Cardiac muscle cell (in vitro differentiated cells and primary cell): ENCODE data around the gene CRYGA. TPM values are rescaled to one million over a fixed set of nuclear protein-coding genes. Genes with fewer than 3 reads are reported as not detected.

Experiments
- DNase-seq, 2 donors: peaks; one replicate each; pipeline versions ENCODE4 v3.0.0 to v3.0.0-alpha.2; 2010 to 2017; ENCODE audit warnings: low read depth in 1 of 2, low spot score in 1 of 2
- H3K27ac ChIP-seq: fragments of 200-600 bp; sonication (generic); 2 replicates; pipeline ENCODE4 v1.5.1; 2016
- H3K27me3 ChIP-seq: fragments of 200-600 bp; sonication (generic); 2 replicates; pipeline ENCODE4 v1.6.0; 2016; ENCODE audit warnings: control low read depth
- H3K36me3 ChIP-seq: fragments of 200-600 bp; sonication (generic); 2 replicates; pipeline ENCODE4 v1.5.1; 2016; ENCODE audit warnings: control low read depth
- H3K4me1 ChIP-seq: fragments of 200-600 bp; sonication (generic); 2 replicates; pipeline ENCODE4 v1.8.1; 2017; ENCODE audit warnings: low read depth, mild to moderate bottlenecking, mixed run types
- H3K4me3 ChIP-seq: fragments of 200-600 bp; sonication (generic); 2 replicates; pipeline ENCODE4 v1.5.1; 2016; ENCODE audit warnings: mild to moderate bottlenecking
- H3K9me3 ChIP-seq: fragments of 200-600 bp; sonication (generic); 2 replicates; pipeline ENCODE4 v1.5.1; 2017; ENCODE audit warnings: low read depth, mild to moderate bottlenecking, control low read depth
- CTCF ChIP-seq: IDR thresholded peaks from 2 replicates; pipeline ENCODE4 v1.5.1; 2012; ENCODE audit warnings: low read depth, mild to moderate bottlenecking, low read length
- polyA plus RNA-seq: library from polyadenylated mRNA; unstranded; fragments of >200 nt; fragmentation: Nextera tagmentation; extraction: Ambion mirVana; gene quantifications from 2 replicates; pipeline ENCODE4 v1.2.1, GENCODE V29; 2016
- total RNA-seq: library from RNA; depleted of rRNA; stranded (reverse); fragments of >200 nt; gene quantifications from 2 replicates; pipeline ENCODE4 v1.2.3, GENCODE V29; 2016

CRYGA gene
- total and polyA plus RNA-seq, 2 experiments from 2014 or later, result not detected

GRCh38 chr2:208195531-208195930, 32.1 kb upstream of the CRYGA start:
- no peaks in the 10 kb centered on the region for H3K4me1 ChIP-seq
- no peak overlapping the region for H3K27ac ChIP-seq
- no peak for DNase-seq
- H3K9me3 ChIP-seq, result no peaks in the 10 kb centered on the region
- H3K27me3 ChIP-seq, result no peaks in the 10 kb centered on the region
- no peak overlapping the region for H3K4me3 ChIP-seq
- TF ChIP-seq CTCF, result no peak
- H3K36me3 ChIP-seq, result no peaks in the 10 kb centered on the region

GRCh38 chr2:208192611-208193236, 29.3 kb upstream of the CRYGA start:
- Histone ChIP-seq H3K9me3 (no peaks in the 10 kb centered on the region), H3K27me3 (no peaks in the 10 kb centered on the region), H3K36me3 (no peaks in the 10 kb centered on the region), H3K4me1 (no peaks in the 10 kb centered on the region), H3K4me3 (no peak overlapping the region), H3K27ac (no peak overlapping the region)
- no peak for TF ChIP-seq CTCF
- no peak for DNase-seq

- DNase-seq, result no peak
- H3K27me3 ChIP-seq, result no peaks in the 10 kb centered on the region
- H3K36me3 ChIP-seq, result no peaks in the 10 kb centered on the region
- no peak within 1 kb of the TSS for H3K4me3 ChIP-seq
- no peaks in the 10 kb centered on the region for H3K4me1 ChIP-seq
- TF ChIP-seq CTCF, result no peak
- H3K27ac ChIP-seq, result no peak within 1 kb of the TSS
- no peaks in the 10 kb centered on the region for H3K9me3 ChIP-seq
Observed at GRCh38 chr2:208189810-208190503, 26.6 kb upstream of the CRYGA start, which contains the start of gene C2orf80. TSS of gene C2orf80 (minus strand) at chr2:208190030. CDS start at chr2:208186986, 3,044 bp downstream.

- Histone ChIP-seq H3K36me3 (no peaks in the 10 kb centered on the region), H3K27ac (no peak overlapping the region), H3K27me3 (no peaks in the 10 kb centered on the region), H3K9me3 (no peaks in the 10 kb centered on the region), H3K4me3 (no peak overlapping the region), H3K4me1 (no peaks in the 10 kb centered on the region)
- no peak for TF ChIP-seq CTCF
- DNase-seq, result no peak
Observed at GRCh38 chr2:208189069-208189809, 25.9 kb upstream of the CRYGA start.

- no peak overlapping the region for H3K27ac ChIP-seq
- no peak for TF ChIP-seq CTCF
- H3K4me1 ChIP-seq, result no peaks in the 10 kb centered on the region
- H3K9me3 ChIP-seq, result no peaks in the 10 kb centered on the region
- H3K4me3 ChIP-seq, result no peak overlapping the region
- no peaks in the 10 kb centered on the region for H3K27me3 ChIP-seq
- DNase-seq, result no peak
- H3K36me3 ChIP-seq, result no peaks in the 10 kb centered on the region
Observed at GRCh38 chr2:208186893-208187292, 23.5 kb upstream of the CRYGA start.
